ENCODE data around the gene DIPK2B.

DNA sequence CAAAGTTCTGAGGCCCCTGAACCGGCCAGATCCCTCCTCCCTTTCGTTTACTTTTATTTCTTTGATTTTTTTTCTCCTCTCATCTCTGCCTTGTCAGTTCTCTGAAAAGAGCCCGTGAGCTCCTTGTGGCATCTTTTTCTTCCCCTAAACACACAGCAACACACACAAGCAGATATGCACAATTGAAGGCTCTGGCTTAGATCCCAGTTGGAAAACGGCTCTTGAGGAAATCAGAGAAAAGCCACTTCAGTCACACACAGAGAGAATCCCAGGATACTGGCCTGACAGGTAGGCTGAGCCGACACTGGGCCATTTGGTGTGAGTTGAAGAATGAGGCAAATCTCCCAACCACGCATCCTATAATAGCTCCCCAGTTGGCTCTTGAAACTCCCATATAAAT lies 12.9 kb downstream of the DIPK2B start:
- TF ChIP-seq, protein P1, sequence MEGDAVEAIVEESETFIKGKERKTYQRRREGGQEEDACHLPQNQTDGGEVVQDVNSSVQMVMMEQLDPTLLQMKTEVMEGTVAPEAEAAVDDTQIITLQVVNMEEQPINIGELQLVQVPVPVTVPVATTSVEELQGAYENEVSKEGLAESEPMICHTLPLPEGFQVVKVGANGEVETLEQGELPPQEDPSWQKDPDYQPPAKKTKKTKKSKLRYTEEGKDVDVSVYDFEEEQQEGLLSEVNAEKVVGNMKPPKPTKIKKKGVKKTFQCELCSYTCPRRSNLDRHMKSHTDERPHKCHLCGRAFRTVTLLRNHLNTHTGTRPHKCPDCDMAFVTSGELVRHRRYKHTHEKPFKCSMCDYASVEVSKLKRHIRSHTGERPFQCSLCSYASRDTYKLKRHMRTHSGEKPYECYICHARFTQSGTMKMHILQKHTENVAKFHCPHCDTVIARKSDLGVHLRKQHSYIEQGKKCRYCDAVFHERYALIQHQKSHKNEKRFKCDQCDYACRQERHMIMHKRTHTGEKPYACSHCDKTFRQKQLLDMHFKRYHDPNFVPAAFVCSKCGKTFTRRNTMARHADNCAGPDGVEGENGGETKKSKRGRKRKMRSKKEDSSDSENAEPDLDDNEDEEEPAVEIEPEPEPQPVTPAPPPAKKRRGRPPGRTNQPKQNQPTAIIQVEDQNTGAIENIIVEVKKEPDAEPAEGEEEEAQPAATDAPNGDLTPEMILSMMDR (IDR thresholded peaks at IDR 0.05; ENCODE audit: borderline replicate concordance, extremely low read depth, low read length, poor library complexity, severe bottlenecking) = no peak
- no peak for TF ChIP-seq EZH2 (IDR thresholded peaks at IDR 0.05; ENCODE audit: borderline replicate concordance, low read depth, low read length, severe bottlenecking)

Data from DND-41 (cell line).